Measurements from ENCODE around the gene LYZL6.

DNA sequence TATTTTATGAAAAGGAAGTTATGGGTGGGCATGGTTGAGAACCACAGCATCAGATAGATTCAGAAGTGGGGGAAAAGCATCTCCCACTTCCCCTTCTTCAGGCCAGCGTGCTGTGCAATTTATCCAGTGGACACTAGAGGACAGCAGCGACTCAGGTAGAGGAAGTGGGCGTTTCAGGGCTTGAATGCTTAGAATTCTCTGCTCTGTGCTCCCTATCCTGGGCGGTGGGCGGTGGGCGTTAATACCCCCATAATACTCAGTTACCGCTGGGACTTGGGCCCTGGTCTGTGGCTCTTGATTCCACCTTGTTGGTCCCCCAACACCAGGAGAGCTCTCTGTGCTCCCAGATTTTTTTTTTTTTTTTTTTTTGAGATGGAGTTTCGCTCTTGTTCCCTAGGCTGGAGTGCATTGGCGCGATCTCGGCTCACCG lies 3.7 kb upstream of the LYZL6 start:
- TF ChIP-seq, protein P1, sequence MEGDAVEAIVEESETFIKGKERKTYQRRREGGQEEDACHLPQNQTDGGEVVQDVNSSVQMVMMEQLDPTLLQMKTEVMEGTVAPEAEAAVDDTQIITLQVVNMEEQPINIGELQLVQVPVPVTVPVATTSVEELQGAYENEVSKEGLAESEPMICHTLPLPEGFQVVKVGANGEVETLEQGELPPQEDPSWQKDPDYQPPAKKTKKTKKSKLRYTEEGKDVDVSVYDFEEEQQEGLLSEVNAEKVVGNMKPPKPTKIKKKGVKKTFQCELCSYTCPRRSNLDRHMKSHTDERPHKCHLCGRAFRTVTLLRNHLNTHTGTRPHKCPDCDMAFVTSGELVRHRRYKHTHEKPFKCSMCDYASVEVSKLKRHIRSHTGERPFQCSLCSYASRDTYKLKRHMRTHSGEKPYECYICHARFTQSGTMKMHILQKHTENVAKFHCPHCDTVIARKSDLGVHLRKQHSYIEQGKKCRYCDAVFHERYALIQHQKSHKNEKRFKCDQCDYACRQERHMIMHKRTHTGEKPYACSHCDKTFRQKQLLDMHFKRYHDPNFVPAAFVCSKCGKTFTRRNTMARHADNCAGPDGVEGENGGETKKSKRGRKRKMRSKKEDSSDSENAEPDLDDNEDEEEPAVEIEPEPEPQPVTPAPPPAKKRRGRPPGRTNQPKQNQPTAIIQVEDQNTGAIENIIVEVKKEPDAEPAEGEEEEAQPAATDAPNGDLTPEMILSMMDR (IDR thresholded peaks at IDR 0.05), result peak; percentile 49 to 83 (median 50)
- TF ChIP-seq EP300 (IDR thresholded peaks at IDR 0.05), result no peak

Measured in esophagus muscularis mucosa (tissue), 3 donors.